ENCODE results near the gene PRKRIP1. TPM values are rescaled to one million over a fixed set of nuclear protein-coding genes. Genes with fewer than 3 reads are reported as not detected.

Gene PRKRIP1
- total RNA-seq, 1 donor from 2014 or later = 37.3 TPM

- no peak overlapping the region for H3K9ac ChIP-seq (ENCODE audit: low read length)
- H3K27me3 Mint-ChIP-seq (ENCODE audit: low read depth, unreplicated experiment) = no peaks in the 10 kb centered on the region
- H3K36me3 Mint-ChIP-seq (ENCODE audit: low read depth, unreplicated experiment) = peaks cover 4% of the 10 kb centered on the region
- H3K27ac Mint-ChIP-seq (ENCODE audit: unreplicated experiment) = no peak overlapping the region
- H3K27ac ChIP-seq (ENCODE audit: low read depth, low read length) = no peak overlapping the region
- H3K4me1 Mint-ChIP-seq (ENCODE audit: low read depth, unreplicated experiment) = peaks cover 13% of the 10 kb centered on the region
- H4K20me1 ChIP-seq (ENCODE audit: insufficient read depth, low read length) = peaks cover 18% of the 10 kb centered on the region
- H3K4me2 ChIP-seq (ENCODE audit: low read length) = no peak overlapping the region
- DNase-seq (ENCODE audit: low read depth) = no peak
- H3K4me3 ChIP-seq (ENCODE audit: insufficient read depth, low read depth, low read length) = no peak overlapping the region
- H3K9me3 Mint-ChIP-seq (ENCODE audit: unreplicated experiment) = no peaks in the 10 kb centered on the region
- H3K4me3 Mint-ChIP-seq (ENCODE audit: unreplicated experiment) = no peak overlapping the region
- TF ChIP-seq EZH2 (IDR thresholded peaks at IDR 0.05; ENCODE audit: insufficient read depth, low read length) (no peak), CTCF (IDR thresholded peaks at IDR 0.05; ENCODE audit: insufficient read depth, low read depth, low read length) (no peak)
- H3K79me2 ChIP-seq (ENCODE audit: insufficient read depth, low read length) = peaks cover 26% of the 10 kb centered on the region
- H2AFZ ChIP-seq (ENCODE audit: low read depth, low read length) = no peak overlapping the region
- H3K9me3 ChIP-seq (ENCODE audit: insufficient read depth, low read depth, low read length) = no peaks in the 10 kb centered on the region
- no peaks in the 10 kb centered on the region for H3K27me3 ChIP-seq (ENCODE audit: insufficient read depth, low read length)
- peaks cover 6% of the 10 kb centered on the region for H3K4me1 ChIP-seq (ENCODE audit: insufficient read depth, low read length)
- peaks cover 5% of the 10 kb centered on the region for H3K36me3 ChIP-seq (ENCODE audit: insufficient read depth, low read length)
- FAIRE-seq = no peak
These were observed 63.2 kb downstream of the PRKRIP1 start for GRCh38 chr7:102459221-102459844.

- peaks cover 5% of the 10 kb centered on the region for H3K36me3 ChIP-seq (ENCODE audit: insufficient read depth, low read length)
- H3K4me1 ChIP-seq (ENCODE audit: insufficient read depth, low read length) = peaks cover 6% of the 10 kb centered on the region
- peaks cover 36% of the 10 kb centered on the region for H3K79me2 ChIP-seq (ENCODE audit: insufficient read depth, low read length)
- no peak for FAIRE-seq
- no peaks in the 10 kb centered on the region for H3K27me3 ChIP-seq (ENCODE audit: insufficient read depth, low read length)
- peaks cover 18% of the 10 kb centered on the region for H4K20me1 ChIP-seq (ENCODE audit: insufficient read depth, low read length)
- no peak overlapping the region for H2AFZ ChIP-seq (ENCODE audit: low read depth, low read length)
- Mint-ChIP-seq H3K9me3 (ENCODE audit: unreplicated experiment) (no peaks in the 10 kb centered on the region), H3K4me3 (ENCODE audit: unreplicated experiment) (no peak overlapping the region), H3K27ac (ENCODE audit: unreplicated experiment) (no peak overlapping the region), H3K4me1 (ENCODE audit: low read depth, unreplicated experiment) (peaks cover 13% of the 10 kb centered on the region), H3K36me3 (ENCODE audit: low read depth, unreplicated experiment) (peaks cover 4% of the 10 kb centered on the region), H3K27me3 (ENCODE audit: low read depth, unreplicated experiment) (no peaks in the 10 kb centered on the region)
- TF ChIP-seq CTCF (IDR thresholded peaks at IDR 0.05; ENCODE audit: insufficient read depth, low read depth, low read length) (no peak), EZH2 (IDR thresholded peaks at IDR 0.05; ENCODE audit: insufficient read depth, low read length) (no peak)
- H3K4me3 ChIP-seq (ENCODE audit: insufficient read depth, low read depth, low read length) = no peak overlapping the region
- H3K9ac ChIP-seq (ENCODE audit: low read length) = no peak overlapping the region
- DNase-seq (ENCODE audit: low read depth) = no peak
- no peaks in the 10 kb centered on the region for H3K9me3 ChIP-seq (ENCODE audit: insufficient read depth, low read depth, low read length)
- H3K4me2 ChIP-seq (ENCODE audit: low read length) = no peak overlapping the region
- no peak overlapping the region for H3K27ac ChIP-seq (ENCODE audit: low read depth, low read length)
These were observed 64.3 kb downstream of the PRKRIP1 start for GRCh38 chr7:102460467-102460866.

- Histone ChIP-seq H3K79me2 (ENCODE audit: insufficient read depth, low read length) (peaks cover 43% of the 10 kb centered on the region), H3K9me3 (ENCODE audit: insufficient read depth, low read depth, low read length) (no peaks in the 10 kb centered on the region), H3K27ac (ENCODE audit: low read depth, low read length) (peak overlapping the region; percentile 65), H3K27me3 (ENCODE audit: insufficient read depth, low read length) (no peaks in the 10 kb centered on the region), H3K4me2 (ENCODE audit: low read length) (peak overlapping the region; percentile 87), H3K9ac (ENCODE audit: low read length) (peak overlapping the region; percentile 96), H3K36me3 (ENCODE audit: insufficient read depth, low read length) (no peaks in the 10 kb centered on the region), H3K4me1 (ENCODE audit: insufficient read depth, low read length) (peaks cover 12% of the 10 kb centered on the region), H2AFZ (ENCODE audit: low read depth, low read length) (peak overlapping the region; percentile 100), H3K4me3 (ENCODE audit: insufficient read depth, low read depth, low read length) (peak overlapping the region; percentile 98), H4K20me1 (ENCODE audit: insufficient read depth, low read length) (peaks cover 30% of the 10 kb centered on the region)
- peak overlapping the region; percentile 99 for H3K4me3 Mint-ChIP-seq (ENCODE audit: unreplicated experiment)
- DNase-seq (ENCODE audit: low read depth) (no peak), FAIRE-seq (no peak)
- H3K27ac Mint-ChIP-seq (ENCODE audit: unreplicated experiment) = peak overlapping the region; percentile 83
- H3K36me3 Mint-ChIP-seq (ENCODE audit: low read depth, unreplicated experiment) = no peaks in the 10 kb centered on the region
- peaks cover 4% of the 10 kb centered on the region for H3K4me1 Mint-ChIP-seq (ENCODE audit: low read depth, unreplicated experiment)
- H3K27me3 Mint-ChIP-seq (ENCODE audit: low read depth, unreplicated experiment) = no peaks in the 10 kb centered on the region
- no peaks in the 10 kb centered on the region for H3K9me3 Mint-ChIP-seq (ENCODE audit: unreplicated experiment)
- TF ChIP-seq EZH2 (IDR thresholded peaks at IDR 0.05; ENCODE audit: insufficient read depth, low read length) (no peak), CTCF (IDR thresholded peaks at IDR 0.05; ENCODE audit: insufficient read depth, low read depth, low read length) (no peak)
These were observed 67.8 kb downstream of the PRKRIP1 start for GRCh38 chr7:102463841-102464576.

Data from astrocyte (in vitro differentiated cells and primary cell).